Right lobe of liver (tissue), 4 donors: ENCODE data around the gene CDR2.

ENCODE experiments used
- CTCF ChIP-seq, 4 donors: fragments of 200-600 bp in 3 of 4; fragments of 450-650 bp in 1 of 4; IDR thresholded peaks; one replicate each; pipeline versions ENCODE4 v1.5.1 to v1.8.0; 2016 to 2022; ENCODE audit warnings: antibody characterized with exemption in 4 of 4, mild to moderate bottlenecking in 2 of 4
- POLR2A ChIP-seq: fragments of 450-650 bp; IDR thresholded peaks from one replicate; pipeline ENCODE4 v1.6.1; 2017; ENCODE audit warnings: antibody characterized with exemption, mild to moderate bottlenecking
- donor health status: DM: no; HTN: no; CAD: no.
- donor health status: DM: no; HTN: no; CAD: no.
- donor health status: DM: no; HTN: yes; CAD: no.

DNA sequence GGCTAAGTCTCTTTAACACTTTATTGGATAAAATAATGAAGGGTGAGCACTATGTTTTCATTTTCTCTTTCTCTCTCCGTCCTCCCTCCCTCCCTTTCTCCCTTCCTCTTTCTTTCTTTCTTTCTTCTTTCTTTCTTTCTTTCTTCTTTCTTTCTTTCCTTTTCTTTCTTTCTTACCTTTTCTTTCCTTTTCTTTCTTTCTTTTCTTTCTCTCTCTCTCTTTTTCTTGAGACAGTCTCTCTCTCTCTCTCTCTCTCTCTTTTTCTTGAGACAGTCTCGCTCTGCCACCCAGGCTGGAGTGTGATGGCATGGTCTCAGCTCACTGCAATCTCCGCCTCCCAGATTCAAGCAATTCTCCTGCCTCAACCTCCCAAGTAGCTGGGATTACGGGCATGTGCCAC lies 21.5 kb upstream of the CDR2 start:
- no peak for TF ChIP-seq CTCF (IDR thresholded peaks at IDR 0.05)
- no peak for TF ChIP-seq POLR2A
